ENCODE results near the gene REN.

The REN gene

GRCh38 chr1:204190212-204191211 lies 24.4 kb upstream of the REN start:
- no peak for DNase-seq

- no peak for DNase-seq
Observed at GRCh38 chr1:204188959-204189639, 23.0 kb upstream of the REN start.

- no peak for DNase-seq
Observed at GRCh38 chr1:204186597-204186996, 20.5 kb upstream of the REN start.

DNA sequence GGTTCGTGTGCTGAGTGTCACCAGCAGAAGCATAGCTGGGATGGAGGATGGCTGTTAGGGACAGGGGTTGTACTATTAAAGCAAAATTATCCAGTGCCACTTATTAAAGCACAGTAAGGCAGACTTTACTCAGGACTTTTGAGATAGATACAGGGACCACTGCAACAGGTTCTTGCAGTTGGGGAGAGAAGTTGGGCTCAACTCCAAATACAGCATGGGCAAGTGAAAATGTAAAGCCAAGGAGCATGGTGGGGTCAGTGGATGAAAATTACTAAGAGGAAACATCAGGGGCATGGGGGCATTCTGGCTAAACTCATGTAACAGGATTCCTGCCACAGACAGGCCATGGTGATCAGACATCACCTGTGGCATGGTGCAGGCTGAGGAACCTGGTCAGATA lies 15.0 kb upstream of the REN start:
- no peak for DNase-seq

GRCh38 chr1:204180133-204180532 lies 14.0 kb upstream of the REN start:
- no peak for DNase-seq

- no peak for DNase-seq
Observed at GRCh38 chr1:204178487-204179281, 12.5 kb upstream of the REN start.

DNA sequence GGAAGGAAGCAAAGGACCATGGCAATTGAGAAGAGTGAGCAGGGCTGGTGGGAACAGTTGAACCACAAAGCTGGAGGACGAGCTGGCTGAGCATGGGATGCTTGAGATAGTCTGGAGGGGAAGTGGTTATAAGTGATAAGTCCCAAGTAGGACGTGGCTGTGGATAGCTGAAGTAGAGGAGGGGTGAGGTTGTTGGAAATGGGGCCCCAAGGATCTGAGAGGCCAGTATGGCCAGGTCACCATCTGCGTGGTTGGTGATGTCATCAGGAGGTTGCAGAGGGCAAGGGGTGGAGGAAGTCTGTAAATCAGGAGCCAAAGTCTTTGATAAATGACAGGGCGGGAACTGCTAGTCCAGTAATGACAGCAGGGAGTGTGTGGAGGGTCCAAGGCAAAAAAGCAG lies 11.0 kb upstream of the REN start:
- DNase-seq, result no peak

DNA sequence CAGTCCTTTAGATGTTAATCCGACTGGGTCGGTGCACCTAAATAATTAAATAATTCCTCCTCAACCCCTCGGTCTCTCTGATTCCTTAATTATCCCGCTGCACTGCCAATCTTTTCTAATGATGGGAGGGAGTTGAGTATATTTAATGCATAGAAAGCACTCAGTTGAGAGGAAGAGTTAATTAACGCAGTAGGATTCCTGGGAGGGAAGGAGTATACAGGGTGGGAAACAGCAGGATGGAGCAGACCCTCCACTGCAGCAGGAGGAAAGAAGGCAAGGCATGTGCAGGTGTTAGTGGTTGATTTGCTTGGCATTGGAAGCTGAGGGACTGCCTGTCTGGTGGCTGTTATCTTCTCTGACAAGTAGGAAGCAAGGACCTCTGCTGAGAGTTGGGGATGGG lies 9.9 kb upstream of the REN start:
- DNase-seq, result no peak

DNA sequence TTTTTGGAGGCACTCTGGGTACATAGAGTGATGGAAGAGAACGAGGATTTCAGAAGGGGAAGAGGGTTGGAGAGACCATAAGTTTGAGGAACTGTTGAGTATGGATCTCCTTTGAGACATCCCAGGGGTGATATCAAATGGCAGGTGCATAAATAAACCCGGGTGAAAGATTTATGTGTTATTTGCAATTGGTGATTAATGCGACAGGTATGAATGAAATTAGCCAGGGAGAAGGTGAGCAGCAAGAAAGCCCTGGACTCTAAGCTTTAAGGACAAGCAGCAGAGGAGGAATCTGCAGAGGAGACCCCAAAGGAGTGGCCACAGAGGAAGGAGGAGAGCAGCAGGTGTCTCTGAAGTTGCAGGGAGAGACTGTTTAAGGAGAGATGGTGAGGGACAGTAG lies 8.8 kb upstream of the REN start:
- DNase-seq, result no peak

DNA sequence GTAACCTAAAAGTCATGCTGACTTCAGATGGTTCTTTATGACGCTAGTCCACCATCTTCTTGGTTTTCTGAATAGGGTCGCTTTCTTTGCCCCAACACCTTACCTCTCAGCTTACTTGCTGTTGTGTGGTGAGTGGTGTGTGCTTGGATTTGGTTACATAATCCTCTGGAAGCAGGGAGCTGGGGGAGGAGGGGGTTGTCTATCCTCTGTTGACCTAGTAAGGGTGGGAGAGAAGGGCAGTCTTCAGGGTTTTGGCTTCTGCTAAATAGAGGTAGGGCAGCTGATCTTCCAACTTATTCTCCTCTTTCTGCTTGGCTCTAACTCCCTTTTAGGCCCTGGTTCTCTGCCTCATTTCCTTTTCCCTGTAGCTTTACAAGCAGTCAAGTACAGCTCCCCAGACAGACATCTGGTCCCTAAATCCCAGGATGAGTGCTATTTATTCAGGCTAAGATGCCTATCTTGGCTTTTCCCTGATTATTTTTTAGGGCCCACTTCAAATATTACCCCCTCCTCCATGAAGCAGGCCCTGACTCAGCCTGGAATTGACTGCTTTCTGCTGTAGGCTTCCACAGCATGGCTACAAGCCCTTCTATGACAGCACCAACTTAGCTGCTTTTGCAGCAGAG lies 6.4 kb upstream of the REN start:
- DNase-seq, result no peak

GRCh38 chr1:204171751-204172178 lies 5.6 kb upstream of the REN start:
- DNase-seq, result no peak

DNA sequence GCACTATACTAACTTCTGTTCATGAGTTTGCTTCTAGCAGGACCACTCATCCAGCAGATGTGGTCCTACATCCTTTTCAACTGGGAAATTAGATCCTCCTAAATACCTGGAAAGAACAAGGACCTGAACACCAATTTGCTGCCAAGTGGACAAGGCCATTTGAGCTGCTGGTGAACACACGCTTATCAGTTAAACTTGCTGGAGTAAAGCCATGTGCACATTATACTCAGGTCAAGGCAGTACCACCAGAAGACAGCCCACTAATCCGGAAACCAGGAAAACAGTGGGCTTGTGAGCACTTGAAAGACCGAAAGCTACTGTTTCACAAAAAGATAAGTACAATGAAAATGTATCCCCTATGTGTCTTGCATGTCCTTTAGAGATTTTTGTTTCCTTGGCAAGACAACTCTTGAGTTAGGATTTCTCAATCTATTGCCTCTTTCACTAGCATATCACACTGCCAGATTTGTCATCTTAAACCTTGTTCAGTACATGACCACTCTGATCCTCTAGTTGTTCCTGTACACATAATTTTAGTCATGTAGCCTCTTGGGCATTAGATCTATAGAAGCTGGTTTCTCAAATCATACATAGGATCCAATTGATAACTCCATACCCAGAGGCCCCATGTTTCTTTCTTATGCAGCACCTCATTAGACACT lies 4.5 kb upstream of the REN start:
- DNase-seq, result no peak

DNA sequence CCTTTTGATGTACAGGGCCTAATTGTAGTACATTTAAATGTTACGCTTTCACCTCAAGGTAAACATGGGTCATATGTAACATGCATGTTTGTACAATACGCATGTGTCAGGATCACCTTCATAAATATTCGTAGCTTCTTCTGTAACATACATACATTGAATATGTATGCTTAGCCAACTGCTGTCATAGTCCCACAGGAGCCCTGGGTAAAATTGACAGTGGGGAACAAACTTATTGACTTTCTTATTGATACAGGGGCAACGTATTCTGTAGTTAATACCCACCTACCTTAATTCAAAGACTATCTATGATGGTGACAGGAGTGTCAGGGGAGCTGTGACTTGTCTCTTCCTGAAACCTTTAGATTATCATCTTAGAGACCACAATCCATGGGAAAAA lies 3.7 kb upstream of the REN start:
- no peak for DNase-seq

- no peak for DNase-seq
Observed at GRCh38 chr1:204167730-204168129, 1.6 kb upstream of the REN start.

GRCh38 chr1:204162494-204163074 lies 3.6 kb downstream of the REN start:
- peak; percentile 77 for DNase-seq

- no peak for DNase-seq
Observed at GRCh38 chr1:204161609-204162493, 4.3 kb downstream of the REN start.

GRCh38 chr1:204157962-204158361 lies 8.2 kb downstream of the REN start:
- no peak for DNase-seq

DNA sequence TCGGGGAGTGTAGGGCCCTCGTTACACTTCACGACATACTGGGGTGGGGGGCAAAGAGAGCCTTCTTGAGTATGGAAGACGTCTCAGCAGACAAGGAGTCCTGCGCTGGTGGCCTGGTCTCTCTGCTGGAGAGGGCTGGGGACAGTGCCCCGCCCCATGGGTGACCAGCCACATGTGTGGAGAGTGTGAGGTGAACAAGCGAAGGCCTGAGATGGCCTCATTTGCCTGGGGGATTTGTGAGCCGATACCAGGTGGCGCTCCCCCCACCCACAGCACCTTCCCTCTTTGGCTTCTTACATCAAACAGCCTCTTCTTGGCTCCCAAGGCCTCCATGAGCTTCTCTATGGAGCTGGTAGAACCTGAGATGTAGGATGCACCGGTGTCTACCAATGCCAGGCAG lies 10.3 kb downstream of the REN start:
- DNase-seq, result no peak

DNA sequence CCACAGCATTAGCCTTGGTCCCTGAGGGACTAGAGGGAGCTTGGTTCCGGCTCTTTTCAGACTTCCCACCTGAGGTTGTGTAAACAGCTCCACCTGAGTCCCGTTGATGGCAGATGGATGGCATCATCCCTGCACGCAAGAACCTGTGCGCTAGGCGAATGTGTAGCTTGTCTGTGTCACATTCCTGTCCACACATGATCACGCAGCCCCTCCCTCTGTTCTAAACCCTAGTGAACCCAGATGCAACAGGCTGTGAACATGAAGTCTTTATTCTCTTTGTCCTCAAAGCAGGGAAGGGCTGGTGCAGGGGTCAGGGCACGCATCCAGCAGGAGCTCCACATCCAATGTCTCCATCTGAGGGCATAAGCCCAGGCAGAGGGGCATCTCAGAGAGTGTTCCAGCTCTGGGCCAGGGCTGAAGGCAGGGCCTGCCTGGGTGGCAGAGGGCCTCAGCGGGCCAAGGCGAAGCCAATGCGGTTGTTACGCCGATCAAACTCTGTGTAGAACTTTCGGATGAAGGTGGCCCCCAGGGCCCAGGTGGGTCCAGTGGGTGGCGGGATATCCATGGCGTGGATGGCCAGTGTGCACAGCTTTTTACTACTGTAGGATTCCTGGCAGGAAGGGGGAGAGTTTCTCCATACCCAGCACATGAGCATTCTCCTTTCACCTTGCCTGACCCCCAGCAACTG lies 11.4 kb downstream of the REN start:
- no peak for DNase-seq

DNA sequence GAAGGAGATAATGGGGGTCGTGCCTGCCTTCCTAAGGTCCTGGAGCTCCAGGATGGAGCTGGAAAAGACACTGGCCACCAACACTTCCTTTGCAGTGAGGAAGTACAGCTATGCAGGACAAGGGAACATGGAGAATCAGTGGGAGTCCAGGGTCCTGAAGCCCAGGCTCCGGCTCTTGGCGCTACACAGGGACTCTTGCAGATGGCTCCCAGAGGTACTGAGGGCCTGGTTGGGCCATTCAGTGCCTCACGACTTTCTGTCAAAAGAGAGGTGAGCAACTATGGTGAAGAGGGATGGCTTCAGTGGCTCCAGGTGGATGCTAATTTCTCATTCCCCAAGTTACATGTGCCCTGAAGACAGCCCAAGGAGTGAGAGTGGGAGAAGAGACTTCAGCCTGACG lies 12.5 kb downstream of the REN start:
- no peak for DNase-seq

All from stimulated activated CD4-positive, alpha-beta T cell treated with anti-CD3 and anti-CD28 coated beads, Interleukin-12 subunit alpha, Interleukin-12 subunit beta, amount 100 ng/mL, for 4 hours (primary cell).